HCT116 (cell line): ENCODE measurements around the gene CASZ1. TPM values are rescaled to one million over a fixed set of nuclear protein-coding genes. Genes with fewer than 3 reads are reported as not detected.

Experiments used
- ATAC-seq: fragments of 200-7000 bp; cut with Tn5 transposase; 2 replicates; pipeline ENCODE4 v1.9.1; 2020; ENCODE audit warnings: mild to moderate bottlenecking, moderate library complexity
- BruUV-seq: library from RNA; stranded (reverse); fragments of 400-500 nt; replicated peaks from 2 replicates; lab custom pipeline; 2021; lab: Mats Ljungman, UMichigan
- CTCF ChIA-PET: fragments of 300-600 bp; sonication (Branson Sonifier 250); formaldehyde crosslinking; loops from one replicate; lab custom pipeline; 2021; ENCODE audit warnings: antibody characterized with exemption; lab: Charles Lee
- POLR2A ChIA-PET: fragments of 300-600, 350-600 bp; sonication (Branson Sonifier 250); formaldehyde crosslinking; loops from one replicate; lab custom pipeline; 2021; ENCODE audit warnings: antibody characterized with exemption; lab: Charles Lee
- RAD21 ChIA-PET, 2 experiments: fragments of 300-600 bp; sonication (Branson Sonifier 250); formaldehyde crosslinking; loops; one replicate each; lab custom pipeline; 2023; ENCODE audit warnings: low total read pairs in 2 of 2; ENCODE audit not compliant: uncharacterized antibody in 2 of 2, unreplicated experiment in 2 of 2, low non-redundant PET in 1 of 2; lab: Charles Lee
- DNase-seq: peaks from one replicate; pipeline ENCODE4 v3.0.0-alpha.2; 2010; ENCODE audit warnings: low read depth, low spot score
- H2AFZ ChIP-seq: fragments of 200-600 bp; shearing (Covaris generic), sonication (generic); 2 replicates; pipeline ENCODE4 v1.6.1; 2017; ENCODE audit warnings: low read depth, mixed run types, mixed read lengths, antibody characterized with exemption, low read length; ENCODE audit not compliant: poor library complexity, severe bottlenecking
- H3K27ac ChIP-seq: 2 replicates; pipeline ENCODE4 v1.5.1; 2012; ENCODE audit warnings: low read depth, low read length
- H3K27me3 ChIP-seq: fragments of 200-600 bp; sonication (generic); 2 replicates; pipeline ENCODE4 v1.6.1; 2016; ENCODE audit warnings: mixed run types, low read length, mixed read lengths; ENCODE audit not compliant: insufficient read depth
- H3K36me3 ChIP-seq, 2 experiments: fragments of 200-500 bp in 1 of 2; fragments of 200-600 bp in 1 of 2; sonication (Bioruptor generic) in 1 of 2; sonication (generic) in 1 of 2; 2 replicates each; pipeline versions ENCODE4 v1.5.1 to v1.6.1; 2014 to 2016; ENCODE audit warnings: low read length in 2 of 2, inconsistent platforms in 1 of 2, mixed read lengths in 1 of 2, mixed run types in 1 of 2; ENCODE audit not compliant: insufficient read depth in 2 of 2, control insufficient read depth in 1 of 2
- H3K4me1 ChIP-seq, 2 experiments: fragments of 200-600 bp in 1 of 2; sonication (generic) in 1 of 2; 2 replicates each; pipeline versions ENCODE4 v1.5.1 to v1.6.1; 2012 to 2017; ENCODE audit warnings: low read length in 2 of 2, inconsistent platforms in 1 of 2, mild to moderate bottlenecking in 1 of 2, mixed read lengths in 1 of 2, mixed run types in 1 of 2, moderate library complexity in 1 of 2; ENCODE audit not compliant: insufficient read depth in 2 of 2, control insufficient read depth in 1 of 2
- H3K4me2 ChIP-seq: fragments of 200-600 bp; sonication (generic); 2 replicates; pipeline ENCODE4 v1.6.1; 2017; ENCODE audit warnings: mixed run types, low read length, mixed read lengths
- H3K4me3 ChIP-seq, 2 experiments: fragments of 200-600 bp in 1 of 2; sonication (generic) in 1 of 2; replicated peaks in 1 of 2; 2 replicates each; pipeline ENCODE4 v1.5.1; 2011 to 2016; ENCODE audit warnings: low read length in 2 of 2, control low read depth in 1 of 2, low read depth in 1 of 2, mild to moderate bottlenecking in 1 of 2, mixed read lengths in 1 of 2, mixed run types in 1 of 2
- H3K79me2 ChIP-seq: fragments of 200-600 bp; sonication (generic); 2 replicates; pipeline ENCODE4 v1.6.1; 2017; ENCODE audit warnings: mild to moderate bottlenecking, mixed run types, low read length, moderate library complexity, mixed read lengths; ENCODE audit not compliant: insufficient read depth
- H3K9ac ChIP-seq: fragments of 200-600 bp; sonication (generic); 2 replicates; pipeline ENCODE4 v1.6.1; 2016; ENCODE audit warnings: low read length, mixed read lengths
- H3K9me2 ChIP-seq: fragments of 200-600 bp; sonication (generic), shearing (Covaris generic); 2 replicates; pipeline ENCODE4 v1.6.1; 2017; ENCODE audit warnings: mixed run types, mild to moderate bottlenecking, moderate library complexity; ENCODE audit not compliant: insufficient read depth
- H3K9me3 ChIP-seq, 2 experiments: fragments of 200-500 bp in 1 of 2; fragments of 200-600 bp in 1 of 2; sonication (Bioruptor generic) in 1 of 2; sonication (generic) in 1 of 2; 2 replicates each; pipeline ENCODE4 v1.6.1; 2014 to 2017; ENCODE audit warnings: low read length in 2 of 2, mixed read lengths in 2 of 2, inconsistent platforms in 1 of 2, low read depth in 1 of 2, mild to moderate bottlenecking in 1 of 2, mixed run types in 1 of 2, moderate library complexity in 1 of 2; ENCODE audit not compliant: control insufficient read depth in 1 of 2, insufficient read depth in 1 of 2
- H4K20me1 ChIP-seq: fragments of 200-600 bp; sonication (generic), shearing (Covaris generic); 2 replicates; pipeline ENCODE4 v1.6.1; 2017; ENCODE audit warnings: mixed run types, mild to moderate bottlenecking, moderate library complexity; ENCODE audit not compliant: insufficient read depth
- ATF3 ChIP-seq: IDR thresholded peaks from 2 replicates; pipeline ENCODE4 v1.6.1; 2012
- CEBPB ChIP-seq: IDR thresholded peaks from 2 replicates; pipeline ENCODE4 v1.6.1; 2012; ENCODE audit warnings: low read depth
- EGR1 ChIP-seq: IDR thresholded peaks from 2 replicates; pipeline ENCODE4 v1.6.1; 2012; ENCODE audit warnings: low read depth
- EZH2 ChIP-seq: fragments of 200-600 bp; sonication (generic); IDR thresholded peaks from 2 replicates; pipeline ENCODE4 v1.6.1; 2017; ENCODE audit warnings: antibody characterized with exemption, mixed run types
- EZH2phosphoT487 ChIP-seq: fragments of 200-600 bp; IDR thresholded peaks from 2 replicates; pipeline ENCODE4 v1.6.1; 2018; ENCODE audit warnings: antibody characterized with exemption, borderline replicate concordance
- JUND ChIP-seq: IDR thresholded peaks from 2 replicates; pipeline ENCODE4 v1.6.1; 2012
- POLR2A ChIP-seq: IDR thresholded peaks from 2 replicates; pipeline ENCODE4 v1.7.0; 2011; ENCODE audit warnings: borderline replicate concordance; ENCODE audit not compliant: insufficient read depth, insufficient read length; ENCODE audit errors: extremely low read depth
- RAD21 ChIP-seq: IDR thresholded peaks from 2 replicates; pipeline ENCODE4 v1.6.1; 2012; ENCODE audit warnings: low read depth, mild to moderate bottlenecking
- SRF ChIP-seq: IDR thresholded peaks from 2 replicates; pipeline ENCODE4 v1.6.1; 2012; ENCODE audit warnings: low read depth
- YY1 ChIP-seq: IDR thresholded peaks from 2 replicates; pipeline ENCODE4 v1.6.1; 2011; ENCODE audit warnings: low read length, low read depth, moderate library complexity, mild to moderate bottlenecking; ENCODE audit not compliant: insufficient replicate concordance; ENCODE audit errors: extremely low read depth
- ZFX ChIP-seq: fragments of 450-650 bp; IDR thresholded peaks from 2 replicates; pipeline ENCODE4 v1.6.1; 2017
- ZNF274 ChIP-seq: fragments of 200-500 bp; sonication (Bioruptor generic); IDR thresholded peaks from 2 replicates; pipeline ENCODE4 v1.6.1; 2014; ENCODE audit warnings: mild to moderate bottlenecking, low read depth, low read length, inconsistent platforms
- intact Hi-C: fragments of 100-400 bp; cut with micrococcal nuclease; formaldehyde crosslinking; loops from 2 replicates; pipeline ENCODE4 v1.10.0; 2022
- total RNA-seq: library from RNA; stranded (reverse); gene quantifications from one replicate; pipeline ENCODE4 v1.2.1, GENCODE V29; 2021; ENCODE audit not compliant: unreplicated experiment
- TF ChIP-seq, protein P1 (sequence below): IDR thresholded peaks from 2 replicates; pipeline ENCODE4 v1.6.1; 2011; ENCODE audit warnings: mild to moderate bottlenecking, low read length, moderate library complexity; ENCODE audit not compliant: insufficient replicate concordance; ENCODE audit errors: extremely low read depth

Gene CASZ1
- total RNA-seq, 1 experiment from 2014 or later: 7.7 TPM

- ChIA-PET CTCF (no interaction called here), POLR2A (no interaction called here)
Measured at GRCh38 chr1:10806966-10807365, 10.5 kb upstream of the CASZ1 start.

DNA sequence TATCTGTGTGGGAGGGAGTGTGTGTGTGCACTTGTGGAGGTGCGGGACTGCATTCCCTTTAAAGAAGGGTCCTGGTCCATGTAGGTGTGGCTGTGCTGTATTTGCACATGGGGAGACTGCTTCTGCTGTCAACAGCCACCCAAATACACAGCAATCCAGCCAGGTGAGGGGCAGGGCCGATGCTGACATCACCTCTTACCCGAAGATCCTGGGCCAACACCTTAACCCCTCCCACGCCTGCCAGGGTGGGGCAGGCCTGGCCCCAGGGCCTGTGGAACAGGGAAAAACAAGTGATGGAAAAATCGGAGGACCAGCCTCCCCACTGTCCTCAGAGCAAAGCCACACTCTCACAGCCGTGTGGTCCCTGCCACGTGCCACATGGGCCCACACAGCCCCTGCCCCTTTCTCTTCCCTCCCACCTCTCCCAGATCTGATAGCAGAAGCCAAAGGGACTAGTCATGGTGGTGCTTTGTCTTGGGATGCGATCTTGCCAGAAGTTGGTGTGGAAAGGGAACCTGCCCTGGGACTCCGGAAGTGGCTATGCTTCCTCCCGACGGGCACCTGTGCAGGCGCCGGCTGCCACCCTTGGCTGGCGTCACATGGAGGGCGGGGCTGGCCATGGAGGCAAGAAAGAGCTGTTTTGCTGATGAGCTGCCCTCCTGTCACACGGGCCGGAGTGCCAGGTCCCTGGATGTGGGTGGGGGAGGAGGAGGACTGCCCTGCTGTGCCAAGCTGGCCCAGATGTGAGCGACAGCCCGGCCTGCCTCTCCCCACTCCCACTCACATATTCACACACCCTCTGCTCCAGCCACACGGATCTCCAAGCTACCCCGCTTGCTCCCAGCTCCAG lies 7.8 kb upstream of the CASZ1 start:
- Histone ChIP-seq H3K4me2 (peak overlapping the region; percentile 73), H2AFZ (peak overlapping the region; percentile 55), H3K27me3 (peaks cover 7% of the 10 kb centered on the region; the same call in 1 of the 2 replicates), H3K9me3 (no peaks in the 10 kb centered on the region), H4K20me1 (no peaks in the 10 kb centered on the region), H3K9ac (peak overlapping the region; percentile 58), H3K9me2 (no peaks in the 10 kb centered on the region), H3K4me1 (peaks cover 9 to 17% of the 10 kb centered on the region in 2 experiments), H3K79me2 (no peaks in the 10 kb centered on the region), H3K27ac (peak overlapping the region; percentile 73), H3K36me3 (no peaks in the 10 kb centered on the region), H3K4me3 (peak overlapping the region; percentile 43 to 50)
- intact Hi-C loops: loop anchor here (5.0 kb wide), 1 partner anchor 112 kb away; no protein-coding TSS in a partner anchor
- ChIA-PET CTCF (interaction anchor here (0.6 to 1.2 kb wide), 2 partner anchors 10 to 92 kb away, joined by 3 to 4 read pairs; no protein-coding TSS in a partner anchor), RAD21 (no interaction called here), POLR2A (interaction anchor here (0.7 to 0.9 kb wide), 3 partner anchors 10 to 33 kb away, joined by 3 to 11 read pairs (median 3); no protein-coding TSS in a partner anchor)
- TSS peak; percentile 98 for BruUV-seq
- ATAC-seq: peak; percentile 95
- no peak for DNase-seq
- no peak for TF ChIP-seq SRF
- TF ChIP-seq YY1: peak; percentile 63
- peak; percentile 56 for TF ChIP-seq POLR2A
- no peak for TF ChIP-seq ZNF274
- TF ChIP-seq ZFX: peak; percentile 50; the same call in 1 of the 2 replicates
- no peak for TF ChIP-seq EZH2phosphoT487
- no peak for TF ChIP-seq ATF3
- peak; percentile 55 for TF ChIP-seq EGR1
- TF ChIP-seq CEBPB: no peak
- TF ChIP-seq JUND: no peak

More at GRCh38 chr1:10806966-10807365, 10.5 kb upstream of the CASZ1 start:
- DNase-seq (no peak), ATAC-seq (no peak)
- Histone ChIP-seq H3K9me2 (no peaks in the 10 kb centered on the region), H3K27me3 (peaks cover 12% of the 10 kb centered on the region; the same call in 1 of the 2 replicates), H3K4me1 (peaks cover 9 to 17% of the 10 kb centered on the region in 2 experiments), H3K27ac (no peak overlapping the region), H2AFZ (no peak overlapping the region), H3K4me3 (no peak overlapping the region), H3K36me3 (no peaks in the 10 kb centered on the region), H3K79me2 (no peaks in the 10 kb centered on the region), H4K20me1 (no peaks in the 10 kb centered on the region), H3K9me3 (no peaks in the 10 kb centered on the region), H3K4me2 (no peak overlapping the region), H3K9ac (no peak overlapping the region)
- TF ChIP-seq RAD21: no peak
- TF ChIP-seq JUND: no peak
- TF ChIP-seq, protein P1, sequence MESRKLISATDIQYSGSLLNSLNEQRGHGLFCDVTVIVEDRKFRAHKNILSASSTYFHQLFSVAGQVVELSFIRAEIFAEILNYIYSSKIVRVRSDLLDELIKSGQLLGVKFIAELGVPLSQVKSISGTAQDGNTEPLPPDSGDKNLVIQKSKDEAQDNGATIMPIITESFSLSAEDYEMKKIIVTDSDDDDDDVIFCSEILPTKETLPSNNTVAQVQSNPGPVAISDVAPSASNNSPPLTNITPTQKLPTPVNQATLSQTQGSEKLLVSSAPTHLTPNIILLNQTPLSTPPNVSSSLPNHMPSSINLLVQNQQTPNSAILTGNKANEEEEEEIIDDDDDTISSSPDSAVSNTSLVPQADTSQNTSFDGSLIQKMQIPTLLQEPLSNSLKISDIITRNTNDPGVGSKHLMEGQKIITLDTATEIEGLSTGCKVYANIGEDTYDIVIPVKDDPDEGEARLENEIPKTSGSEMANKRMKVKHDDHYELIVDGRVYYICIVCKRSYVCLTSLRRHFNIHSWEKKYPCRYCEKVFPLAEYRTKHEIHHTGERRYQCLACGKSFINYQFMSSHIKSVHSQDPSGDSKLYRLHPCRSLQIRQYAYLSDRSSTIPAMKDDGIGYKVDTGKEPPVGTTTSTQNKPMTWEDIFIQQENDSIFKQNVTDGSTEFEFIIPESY: no peak
- TF ChIP-seq EZH2: no peak
- RAD21 ChIA-PET: no interaction called here
- intact Hi-C loops: no loop called here
- no TSS peak for BruUV-seq
